ENCODE results near the gene UPF1. TPM values are rescaled to one million over a fixed set of nuclear protein-coding genes. Genes with fewer than 3 reads are reported as not detected.
A peak's percentile ranks its signal among the peaks of the same experiment; 100 is the strongest.

Gene UPF1
- total and polyA plus RNA-seq, 2 of the 13 experiments (the other 11 are each of a cell fraction or from before 2014, with no cell fraction given), result 16.9 to 41.8 TPM

DNA sequence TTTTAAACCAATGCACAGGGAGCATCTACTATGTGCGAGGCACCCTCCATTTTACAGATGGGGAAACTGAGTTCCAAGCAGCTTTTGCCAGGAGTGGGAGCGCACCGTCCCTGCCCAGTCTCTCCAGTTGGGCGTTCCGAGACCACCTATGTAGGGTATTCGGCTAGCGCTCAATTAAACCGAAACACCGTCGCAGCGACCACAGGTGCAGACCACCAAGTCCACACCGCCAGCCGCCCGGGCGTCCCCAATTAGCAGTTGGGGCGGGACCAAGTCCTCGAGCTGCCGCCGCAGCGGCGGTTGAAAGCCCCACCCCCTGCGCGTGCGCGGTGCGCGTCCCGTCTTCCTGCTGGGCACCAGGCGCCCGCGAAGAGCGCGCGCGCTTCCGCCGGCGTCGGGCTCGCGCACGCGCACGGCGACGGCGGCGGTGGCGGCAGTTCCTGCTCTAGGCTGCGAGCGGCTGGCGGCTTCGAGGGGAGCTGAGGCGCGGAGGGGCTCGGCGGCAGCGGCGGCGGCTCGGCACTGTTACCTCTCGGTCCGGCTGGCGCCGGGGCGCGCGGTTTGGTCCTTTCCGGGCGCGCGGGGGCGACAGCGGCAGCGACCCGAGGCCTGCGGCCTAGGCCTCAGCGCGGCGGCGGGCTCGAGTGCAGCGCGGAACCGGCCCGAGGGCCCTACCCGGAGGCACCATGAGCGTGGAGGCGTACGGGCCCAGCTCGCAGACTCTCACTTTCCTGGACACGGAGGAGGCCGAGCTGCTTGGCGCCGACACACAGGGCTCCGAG is at the start of gene UPF1 (continued):
- TF ChIP-seq, protein P1, sequence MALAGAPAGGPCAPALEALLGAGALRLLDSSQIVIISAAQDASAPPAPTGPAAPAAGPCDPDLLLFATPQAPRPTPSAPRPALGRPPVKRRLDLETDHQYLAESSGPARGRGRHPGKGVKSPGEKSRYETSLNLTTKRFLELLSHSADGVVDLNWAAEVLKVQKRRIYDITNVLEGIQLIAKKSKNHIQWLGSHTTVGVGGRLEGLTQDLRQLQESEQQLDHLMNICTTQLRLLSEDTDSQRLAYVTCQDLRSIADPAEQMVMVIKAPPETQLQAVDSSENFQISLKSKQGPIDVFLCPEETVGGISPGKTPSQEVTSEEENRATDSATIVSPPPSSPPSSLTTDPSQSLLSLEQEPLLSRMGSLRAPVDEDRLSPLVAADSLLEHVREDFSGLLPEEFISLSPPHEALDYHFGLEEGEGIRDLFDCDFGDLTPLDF (CRISPR knock-in tag; IDR thresholded peaks at IDR 0.05), result peak; percentile 36; the same call in 1 of the 2 replicates
- no peak for TF ChIP-seq NBN (conservative IDR thresholded peaks at IDR 0.05)
- peak; percentile 44; the same call in 1 of the 2 replicates for TF ChIP-seq LBX2 (CRISPR knock-in tag; IDR thresholded peaks at IDR 0.05; ENCODE audit: borderline replicate concordance)
- peak; percentile 81; the same call in 1 of the 2 replicates for TF ChIP-seq TMF1 (CRISPR knock-in tag; IDR thresholded peaks at IDR 0.05; ENCODE audit: low read depth)
- no peak for TF ChIP-seq ZNF7 (CRISPR knock-in tag; IDR thresholded peaks at IDR 0.05)
- 0 out of 2 replicates have a peak, but pooled peaks have one; percentile 32 for TF ChIP-seq DNMT1 (CRISPR knock-in tag; IDR thresholded peaks at IDR 0.05)
- TF ChIP-seq ZNF510 (CRISPR knock-in tag; IDR thresholded peaks at IDR 0.05; ENCODE audit: low read depth), result no peak
- peak; percentile 74 for TF ChIP-seq HOXD1 (CRISPR knock-in tag; IDR thresholded peaks at IDR 0.05)
- no peak for TF ChIP-seq GTF3A (CRISPR knock-in tag; conservative IDR thresholded peaks at IDR 0.05)
- peak; percentile 68; the same call in 1 of the 2 replicates for TF ChIP-seq ZNF607 (CRISPR knock-in tag; IDR thresholded peaks at IDR 0.05; ENCODE audit: borderline replicate concordance)
- TF ChIP-seq RBM39 (IDR thresholded peaks at IDR 0.05; ENCODE audit: low read depth, low read length, poor library complexity, severe bottlenecking), result peak; percentile 43
- no peak for TF ChIP-seq ZNF10 (CRISPR knock-in tag; IDR thresholded peaks at IDR 0.05; ENCODE audit: borderline replicate concordance, low read depth)
- TF ChIP-seq CEBPB (IDR thresholded peaks at IDR 0.05; ENCODE audit: borderline replicate concordance, low read depth, low read length), result no peak
- peak; percentile 86 for TF ChIP-seq SPEN (CRISPR knock-in tag; IDR thresholded peaks at IDR 0.05; ENCODE audit: low read depth)
- TF ChIP-seq AHDC1 (CRISPR knock-in tag; IDR thresholded peaks at IDR 0.05; ENCODE audit: borderline replicate concordance), result no peak
- TF ChIP-seq KLF13 (CRISPR knock-in tag; IDR thresholded peaks at IDR 0.05), result no peak
- 0 out of 2 replicates have a peak, but pooled peaks have one; percentile 59 for TF ChIP-seq FOXM1 (CRISPR knock-in tag; IDR thresholded peaks at IDR 0.05)
- TF ChIP-seq, protein P2, sequence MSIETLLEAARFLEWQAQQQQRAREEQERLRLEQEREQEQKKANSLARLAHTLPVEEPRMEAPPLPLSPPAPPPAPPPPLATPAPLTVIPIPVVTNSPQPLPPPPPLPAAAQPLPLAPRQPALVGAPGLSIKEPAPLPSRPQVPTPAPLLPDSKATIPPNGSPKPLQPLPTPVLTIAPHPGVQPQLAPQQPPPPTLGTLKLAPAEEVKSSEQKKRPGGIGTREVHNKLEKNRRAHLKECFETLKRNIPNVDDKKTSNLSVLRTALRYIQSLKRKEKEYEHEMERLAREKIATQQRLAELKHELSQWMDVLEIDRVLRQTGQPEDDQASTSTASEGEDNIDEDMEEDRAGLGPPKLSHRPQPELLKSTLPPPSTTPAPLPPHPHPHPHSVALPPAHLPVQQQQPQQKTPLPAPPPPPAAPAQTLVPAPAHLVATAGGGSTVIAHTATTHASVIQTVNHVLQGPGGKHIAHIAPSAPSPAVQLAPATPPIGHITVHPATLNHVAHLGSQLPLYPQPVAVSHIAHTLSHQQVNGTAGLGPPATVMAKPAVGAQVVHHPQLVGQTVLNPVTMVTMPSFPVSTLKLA (IDR thresholded peaks at IDR 0.05), result no peak
- peak; percentile 74 for TF ChIP-seq ZNF329 (CRISPR knock-in tag; IDR thresholded peaks at IDR 0.05; ENCODE audit: low read depth)
- no peak for TF ChIP-seq KDM4B (CRISPR knock-in tag; IDR thresholded peaks at IDR 0.05)
- TF ChIP-seq ZNF629 (CRISPR knock-in tag; conservative IDR thresholded peaks at IDR 0.05), result peak; percentile 87

Data from HepG2 (cell line).